ENCODE data around the gene RP9. TPM values are rescaled to one million over a fixed set of nuclear protein-coding genes. Genes with fewer than 3 reads are reported as not detected.

RP9 gene
- total RNA-seq, 6 experiments from 2014 or later = 11.4 to 16.6 (median 14.9) TPM

DNA sequence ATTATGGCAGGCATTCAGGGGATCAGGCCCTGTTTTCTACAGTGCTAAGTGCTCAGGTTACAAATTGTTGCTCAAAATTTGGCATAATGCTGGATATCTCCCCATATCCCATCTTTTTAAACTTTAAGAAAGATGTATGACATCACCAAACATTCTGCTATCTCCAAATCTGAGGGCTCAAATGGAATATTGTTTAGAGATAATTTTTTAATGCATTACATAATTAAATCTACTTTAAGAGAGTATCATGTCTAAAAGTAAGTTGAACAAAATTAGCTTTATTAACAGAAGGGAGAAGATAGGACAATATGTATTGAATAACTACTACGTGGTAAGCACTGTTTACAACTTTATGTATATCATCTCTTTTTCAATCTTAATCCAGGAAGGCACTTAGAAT lies 60.5 kb downstream of the RP9 start:
- H3K36me3 Mint-ChIP-seq (ENCODE audit: low read depth) = no peaks in the 10 kb centered on the region
- H3K4me3 Mint-ChIP-seq = no peak overlapping the region
- no peaks in the 10 kb centered on the region for H3K27me3 Mint-ChIP-seq (ENCODE audit: insufficient read depth)
- H3K4me1 Mint-ChIP-seq (ENCODE audit: low read depth) = peaks cover 47% of the 10 kb centered on the region
- no peak overlapping the region for H3K27ac Mint-ChIP-seq
- no peaks in the 10 kb centered on the region for H3K9me3 Mint-ChIP-seq
- no peak for DNase-seq
- TF ChIP-seq, protein P1, sequence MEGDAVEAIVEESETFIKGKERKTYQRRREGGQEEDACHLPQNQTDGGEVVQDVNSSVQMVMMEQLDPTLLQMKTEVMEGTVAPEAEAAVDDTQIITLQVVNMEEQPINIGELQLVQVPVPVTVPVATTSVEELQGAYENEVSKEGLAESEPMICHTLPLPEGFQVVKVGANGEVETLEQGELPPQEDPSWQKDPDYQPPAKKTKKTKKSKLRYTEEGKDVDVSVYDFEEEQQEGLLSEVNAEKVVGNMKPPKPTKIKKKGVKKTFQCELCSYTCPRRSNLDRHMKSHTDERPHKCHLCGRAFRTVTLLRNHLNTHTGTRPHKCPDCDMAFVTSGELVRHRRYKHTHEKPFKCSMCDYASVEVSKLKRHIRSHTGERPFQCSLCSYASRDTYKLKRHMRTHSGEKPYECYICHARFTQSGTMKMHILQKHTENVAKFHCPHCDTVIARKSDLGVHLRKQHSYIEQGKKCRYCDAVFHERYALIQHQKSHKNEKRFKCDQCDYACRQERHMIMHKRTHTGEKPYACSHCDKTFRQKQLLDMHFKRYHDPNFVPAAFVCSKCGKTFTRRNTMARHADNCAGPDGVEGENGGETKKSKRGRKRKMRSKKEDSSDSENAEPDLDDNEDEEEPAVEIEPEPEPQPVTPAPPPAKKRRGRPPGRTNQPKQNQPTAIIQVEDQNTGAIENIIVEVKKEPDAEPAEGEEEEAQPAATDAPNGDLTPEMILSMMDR (IDR thresholded peaks at IDR 0.05) = no peak

DNA sequence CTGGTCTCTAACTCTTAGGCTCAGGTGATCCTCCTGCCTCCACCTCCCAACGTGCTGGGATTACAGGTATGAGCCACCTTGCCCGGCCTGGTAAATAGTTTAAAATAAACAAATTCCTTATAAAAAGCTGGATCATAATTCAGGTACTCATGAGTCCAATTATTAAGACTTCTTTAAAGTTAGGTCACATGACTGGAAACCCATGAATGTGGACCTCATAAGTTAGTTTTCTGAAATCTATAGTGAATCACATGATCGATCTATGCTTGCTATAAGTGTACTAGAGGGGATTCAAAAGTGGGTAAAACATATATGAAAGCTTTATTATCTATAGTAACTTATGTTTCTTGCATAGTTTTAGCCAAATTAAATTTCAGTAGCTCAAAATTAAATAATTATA lies 60.9 kb downstream of the RP9 start:
- no peaks in the 10 kb centered on the region for H3K27me3 Mint-ChIP-seq (ENCODE audit: insufficient read depth)
- TF ChIP-seq, protein P1 (IDR thresholded peaks at IDR 0.05) = no peak
- no peak overlapping the region for H3K27ac Mint-ChIP-seq
- no peaks in the 10 kb centered on the region for H3K9me3 Mint-ChIP-seq
- H3K36me3 Mint-ChIP-seq (ENCODE audit: low read depth) = no peaks in the 10 kb centered on the region
- DNase-seq = no peak
- H3K4me3 Mint-ChIP-seq = no peak overlapping the region
- peaks cover 50% of the 10 kb centered on the region for H3K4me1 Mint-ChIP-seq (ENCODE audit: low read depth)

DNA sequence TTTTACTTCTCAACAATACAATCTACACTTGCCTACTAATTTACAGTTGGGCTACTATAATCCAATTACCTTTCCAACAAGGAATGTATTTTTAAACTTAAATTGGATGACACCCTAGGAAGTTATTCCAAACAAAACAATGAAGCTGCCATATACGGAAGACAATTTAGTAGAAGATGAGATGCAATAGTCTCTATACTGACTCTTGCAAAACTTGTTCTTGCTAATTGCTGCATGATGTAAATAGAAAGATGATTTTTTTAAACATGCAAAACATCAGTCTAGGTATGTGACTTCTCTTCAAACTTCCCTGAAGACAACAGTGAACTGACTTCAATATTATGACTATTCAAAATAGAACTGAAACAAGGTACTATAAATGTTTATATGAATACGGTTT lies 64.2 kb downstream of the RP9 start:
- H3K9me3 Mint-ChIP-seq = no peaks in the 10 kb centered on the region
- H3K27ac Mint-ChIP-seq = no peak overlapping the region
- no peak for DNase-seq
- no peak overlapping the region for H3K4me3 Mint-ChIP-seq
- TF ChIP-seq, protein P1 (IDR thresholded peaks at IDR 0.05) = no peak
- no peaks in the 10 kb centered on the region for H3K27me3 Mint-ChIP-seq (ENCODE audit: insufficient read depth)
- H3K4me1 Mint-ChIP-seq (ENCODE audit: low read depth) = peaks cover 52% of the 10 kb centered on the region
- no peaks in the 10 kb centered on the region for H3K36me3 Mint-ChIP-seq (ENCODE audit: low read depth)

Other genes with a start within 250 kb of the RP9 start
- gene KBTBD2, start 217.6 kb downstream of the RP9 start, total RNA-seq (2021; fragmentation: NEBNext Ultra II Directional; extraction: Animal tissue kit (Norgen Biotek cat#: 25700)) = 10 to 100 TPM; 20.8 to 24.5 (median 22.0) TPM
- 100 to 1,000 TPM; 196 to 241 (median 214) TPM for gene FKBP9, start 152.0 kb downstream of the RP9 start, total RNA-seq (2021; fragmentation: NEBNext Ultra II Directional; extraction: Animal tissue kit (Norgen Biotek cat#: 25700))
- gene NT5C3A, start 46.6 kb downstream of the RP9 start, total RNA-seq (2021; fragmentation: NEBNext Ultra II Directional; extraction: Animal tissue kit (Norgen Biotek cat#: 25700)) = 10 to 100 TPM; 15.3 to 19.4 (median 16.4) TPM
- gene BBS9, start 20.2 kb upstream of the RP9 start, total RNA-seq (2021; fragmentation: NEBNext Ultra II Directional; extraction: Animal tissue kit (Norgen Biotek cat#: 25700)) = 10 to 100 TPM; 10.6 to 13.0 (median 12.1) TPM

Measured in HFFc6 (cell line).